NCI-H2227 treated with DMSO at 0.1 percent for 48 hours (cell line): ENCODE results near the gene DDX28.

Experiments used
- DNase-seq: peaks from one replicate; lab custom pipeline; 2025; lab: John Stamatoyannopoulos, UW

DDX28 gene, protein sequence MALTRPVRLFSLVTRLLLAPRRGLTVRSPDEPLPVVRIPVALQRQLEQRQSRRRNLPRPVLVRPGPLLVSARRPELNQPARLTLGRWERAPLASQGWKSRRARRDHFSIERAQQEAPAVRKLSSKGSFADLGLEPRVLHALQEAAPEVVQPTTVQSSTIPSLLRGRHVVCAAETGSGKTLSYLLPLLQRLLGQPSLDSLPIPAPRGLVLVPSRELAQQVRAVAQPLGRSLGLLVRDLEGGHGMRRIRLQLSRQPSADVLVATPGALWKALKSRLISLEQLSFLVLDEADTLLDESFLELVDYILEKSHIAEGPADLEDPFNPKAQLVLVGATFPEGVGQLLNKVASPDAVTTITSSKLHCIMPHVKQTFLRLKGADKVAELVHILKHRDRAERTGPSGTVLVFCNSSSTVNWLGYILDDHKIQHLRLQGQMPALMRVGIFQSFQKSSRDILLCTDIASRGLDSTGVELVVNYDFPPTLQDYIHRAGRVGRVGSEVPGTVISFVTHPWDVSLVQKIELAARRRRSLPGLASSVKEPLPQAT

DNA sequence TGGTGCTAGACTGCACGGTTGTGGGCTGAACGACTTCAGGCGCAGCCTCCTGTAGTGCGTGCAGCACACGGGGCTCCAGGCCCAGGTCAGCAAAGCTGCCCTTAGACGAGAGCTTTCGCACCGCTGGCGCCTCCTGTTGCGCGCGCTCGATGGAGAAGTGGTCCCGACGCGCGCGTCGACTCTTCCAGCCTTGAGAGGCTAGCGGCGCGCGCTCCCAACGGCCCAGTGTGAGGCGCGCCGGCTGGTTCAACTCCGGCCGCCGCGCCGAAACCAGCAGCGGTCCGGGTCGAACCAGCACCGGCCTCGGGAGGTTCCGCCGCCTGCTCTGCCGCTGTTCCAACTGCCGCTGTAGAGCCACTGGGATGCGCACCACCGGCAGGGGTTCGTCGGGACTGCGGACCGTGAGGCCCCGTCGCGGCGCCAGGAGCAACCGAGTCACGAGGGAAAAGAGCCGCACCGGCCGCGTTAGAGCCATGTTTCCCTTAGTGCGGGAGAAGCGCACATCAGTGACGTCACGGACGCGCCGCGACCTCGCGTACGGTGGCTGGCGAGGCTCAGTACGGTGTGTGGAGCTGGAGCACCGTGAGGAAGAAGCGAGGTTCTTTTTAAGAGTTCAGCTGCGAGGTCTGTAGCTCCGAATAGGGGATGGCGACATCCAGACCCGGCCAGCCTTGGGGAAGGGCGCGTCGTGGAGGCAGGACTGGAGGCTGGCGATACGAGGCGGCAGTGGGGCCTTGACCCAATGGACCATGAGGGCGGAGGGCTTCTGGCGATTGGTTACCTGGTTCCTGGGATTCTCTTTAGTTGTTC, at the start of gene DDX28, which contains the start of gene DUS2:
TSS of gene DDX28 (minus strand) at position 505 of the 810 bp plus-strand sequence. CDS start at position 475, 30 bp downstream.
TSS of gene DUS2 (plus strand) at position 557 of the 810 bp plus-strand sequence. CDS start 14,740 bp downstream, outside the sequence.
- peak; percentile 79 for DNase-seq

- no peak for DNase-seq
Measured at GRCh38 chr16:68072038-68072695, 49.1 kb upstream of the DDX28 start.

GRCh38 chr16:68071518-68071901, 48.5 kb upstream of the DDX28 start:
- DNase-seq = no peak

- DNase-seq = no peak
Measured at GRCh38 chr16:68070806-68071517, 47.9 kb upstream of the DDX28 start.

- no peak for DNase-seq
Measured at GRCh38 chr16:68070249-68070730, 47.3 kb upstream of the DDX28 start.

GRCh38 chr16:68069511-68070248, 46.6 kb upstream of the DDX28 start:
- no peak for DNase-seq

GRCh38 chr16:68068926-68069325, 45.9 kb upstream of the DDX28 start:
- DNase-seq = no peak

- DNase-seq = no peak
Measured at GRCh38 chr16:68066763-68067162, 43.7 kb upstream of the DDX28 start.

- DNase-seq = no peak
Measured at GRCh38 chr16:68065716-68066305, 42.8 kb upstream of the DDX28 start.

GRCh38 chr16:68064791-68065365, 41.8 kb upstream of the DDX28 start:
- peak; percentile 38 for DNase-seq

DNA sequence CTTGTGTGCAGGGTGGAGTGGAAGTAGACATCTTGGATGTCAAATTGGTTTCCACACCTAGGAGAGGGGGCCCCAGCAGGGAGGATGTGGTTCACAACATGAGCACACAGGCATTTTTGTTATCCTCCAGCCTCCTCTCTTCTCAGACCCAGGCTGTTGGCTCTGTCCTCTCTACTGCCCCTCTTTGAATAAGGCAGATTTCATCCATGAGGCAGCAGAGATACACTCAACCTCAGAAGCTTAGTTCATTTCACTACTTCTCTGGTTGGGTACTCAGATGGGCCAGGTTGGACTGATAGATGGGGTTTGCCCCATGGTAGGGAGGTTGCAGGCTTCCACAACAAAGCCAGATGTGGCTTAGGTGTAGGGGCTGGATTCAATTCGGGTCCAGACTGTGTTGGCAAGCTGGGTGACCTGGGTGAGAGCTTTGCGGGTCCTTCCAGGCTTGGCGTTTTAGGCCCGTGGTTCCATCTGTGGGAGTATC, 39.9 kb upstream of the DDX28 start:
- DNase-seq = no peak

- DNase-seq = no peak
Measured at GRCh38 chr16:68061396-68061795, 38.4 kb upstream of the DDX28 start.

- DNase-seq = no peak
Measured at GRCh38 chr16:68059804-68060203, 36.8 kb upstream of the DDX28 start.

DNA sequence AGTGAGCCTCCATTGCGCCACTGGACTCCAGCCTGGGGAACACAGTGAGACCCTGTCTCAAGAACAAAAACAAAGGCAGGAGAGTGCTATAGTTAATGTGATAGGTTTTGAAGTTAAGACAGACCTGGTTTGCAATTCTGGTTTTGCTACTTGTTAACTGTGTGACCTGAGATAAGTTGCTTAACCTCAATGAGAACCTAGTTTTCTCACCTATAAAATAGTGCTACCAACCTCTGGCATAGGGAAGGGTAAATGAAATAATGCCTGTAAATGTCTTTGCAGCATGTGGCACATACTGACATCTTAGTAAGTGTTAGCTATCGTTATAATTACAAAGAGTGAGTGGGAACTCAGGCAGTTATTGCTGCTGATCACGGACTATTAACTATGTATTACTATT, 32.4 kb upstream of the DDX28 start:
- no peak for DNase-seq

GRCh38 chr16:68049449-68049848, 26.4 kb upstream of the DDX28 start:
- no peak for DNase-seq

DNA sequence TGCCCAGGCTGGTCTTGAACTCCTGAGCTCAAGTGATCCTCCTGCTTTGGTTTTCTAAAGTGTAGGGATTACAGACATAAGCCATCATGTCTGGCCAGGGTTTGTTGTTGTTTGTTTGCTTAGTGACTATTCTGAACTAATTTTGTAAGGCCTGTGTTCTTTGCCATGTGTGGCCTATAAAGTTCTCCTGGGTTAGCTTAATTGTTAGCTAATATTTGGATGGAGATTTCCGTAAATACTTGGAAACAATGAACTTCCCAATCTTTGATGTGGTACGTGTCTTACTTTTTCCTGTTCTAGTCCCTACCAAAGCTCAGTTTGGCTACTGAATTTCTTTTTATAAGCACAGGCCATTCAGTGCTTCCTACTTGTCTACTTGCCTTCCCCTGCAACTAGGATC, 25.0 kb upstream of the DDX28 start:
- no peak for DNase-seq

DNA sequence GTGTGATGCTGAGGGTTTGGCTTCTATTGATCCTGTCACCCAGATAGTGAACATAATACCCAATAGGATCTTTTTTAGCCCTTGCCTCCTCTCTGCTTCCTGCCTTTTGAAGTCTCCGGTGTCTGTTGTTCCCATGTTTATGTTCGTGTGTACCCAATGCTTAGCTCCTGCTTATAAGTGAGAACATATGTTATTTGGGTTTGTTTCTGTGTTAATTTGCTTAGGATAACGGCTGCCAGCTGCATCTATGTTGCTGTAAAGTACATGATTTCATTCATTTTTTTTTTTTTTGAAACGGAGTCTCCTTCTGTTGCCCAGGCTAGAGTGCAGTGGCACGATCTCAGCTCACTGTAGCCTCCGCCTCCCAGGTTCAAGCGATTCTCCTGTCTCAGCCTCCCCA, 23.1 kb upstream of the DDX28 start:
- no peak for DNase-seq

DNA sequence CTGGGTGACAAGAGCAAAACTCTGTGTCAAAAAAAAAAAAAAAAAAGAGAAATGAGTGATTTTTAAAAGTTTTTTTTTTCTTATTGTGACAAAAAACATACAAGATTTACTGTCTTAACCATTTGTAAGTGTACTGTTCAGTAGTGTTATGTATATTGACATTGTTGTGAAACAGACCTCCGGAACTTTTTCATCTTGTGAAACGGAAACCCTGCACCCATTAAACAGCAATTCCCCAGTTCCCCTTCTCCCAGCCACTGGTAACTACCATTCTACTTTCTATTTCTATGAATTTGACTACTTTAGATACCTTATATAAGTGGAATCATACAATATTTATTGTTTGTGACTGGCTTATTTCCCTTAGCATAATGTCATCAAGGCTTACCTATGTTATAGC, 18.8 kb upstream of the DDX28 start:
- DNase-seq = no peak

GRCh38 chr16:68040506-68041288, 17.7 kb upstream of the DDX28 start:
- peak; percentile 28 for DNase-seq
